Measurements from ENCODE around the gene MAP7. TPM values are rescaled to one million over a fixed set of nuclear protein-coding genes. Genes with fewer than 3 reads are reported as not detected.

The MAP7 gene
- total RNA-seq, 1 donor, result 1.4 TPM

DNA sequence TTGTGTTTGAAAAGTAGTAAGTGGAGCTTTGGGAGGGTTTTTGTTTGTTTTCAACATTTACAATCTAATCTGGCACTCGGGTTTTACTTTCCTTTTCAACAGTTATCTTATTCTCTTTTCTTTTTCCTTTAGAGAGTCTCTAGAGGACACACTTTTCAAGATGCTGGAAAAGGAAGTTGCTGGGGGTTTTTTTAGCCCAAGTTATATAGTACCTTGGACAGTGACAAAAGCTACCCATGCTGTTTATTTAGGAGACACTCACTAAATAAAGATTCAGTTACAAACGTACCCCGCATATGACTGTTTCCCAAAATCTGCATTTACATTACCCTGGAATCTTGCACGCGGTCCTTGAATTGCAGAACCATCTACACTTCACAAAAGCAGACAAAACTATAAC is 78.8 kb downstream of the MAP7 start:
- Histone ChIP-seq H3K79me2 (ENCODE audit: insufficient read depth, low read length) (no peaks in the 10 kb centered on the region), H2AFZ (ENCODE audit: low read length) (no peak overlapping the region), H3K36me3 (ENCODE audit: insufficient read depth, low read length) (no peaks in the 10 kb centered on the region), H3K4me2 (ENCODE audit: insufficient read depth, low read length) (no peak overlapping the region), H3K27me3 (ENCODE audit: insufficient read depth, low read length) (no peaks in the 10 kb centered on the region), H3K9me3 (ENCODE audit: low read depth, low read length) (no peaks in the 10 kb centered on the region), H3K27ac (ENCODE audit: low read depth, low read length) (no peak overlapping the region), H4K20me1 (ENCODE audit: insufficient read depth, low read length) (no peaks in the 10 kb centered on the region), H3K4me3 (ENCODE audit: insufficient read depth, low read length) (no peak overlapping the region), H3K4me1 (ENCODE audit: insufficient read depth, low read length) (no peaks in the 10 kb centered on the region)
- TF ChIP-seq, protein P1, sequence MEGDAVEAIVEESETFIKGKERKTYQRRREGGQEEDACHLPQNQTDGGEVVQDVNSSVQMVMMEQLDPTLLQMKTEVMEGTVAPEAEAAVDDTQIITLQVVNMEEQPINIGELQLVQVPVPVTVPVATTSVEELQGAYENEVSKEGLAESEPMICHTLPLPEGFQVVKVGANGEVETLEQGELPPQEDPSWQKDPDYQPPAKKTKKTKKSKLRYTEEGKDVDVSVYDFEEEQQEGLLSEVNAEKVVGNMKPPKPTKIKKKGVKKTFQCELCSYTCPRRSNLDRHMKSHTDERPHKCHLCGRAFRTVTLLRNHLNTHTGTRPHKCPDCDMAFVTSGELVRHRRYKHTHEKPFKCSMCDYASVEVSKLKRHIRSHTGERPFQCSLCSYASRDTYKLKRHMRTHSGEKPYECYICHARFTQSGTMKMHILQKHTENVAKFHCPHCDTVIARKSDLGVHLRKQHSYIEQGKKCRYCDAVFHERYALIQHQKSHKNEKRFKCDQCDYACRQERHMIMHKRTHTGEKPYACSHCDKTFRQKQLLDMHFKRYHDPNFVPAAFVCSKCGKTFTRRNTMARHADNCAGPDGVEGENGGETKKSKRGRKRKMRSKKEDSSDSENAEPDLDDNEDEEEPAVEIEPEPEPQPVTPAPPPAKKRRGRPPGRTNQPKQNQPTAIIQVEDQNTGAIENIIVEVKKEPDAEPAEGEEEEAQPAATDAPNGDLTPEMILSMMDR (IDR thresholded peaks at IDR 0.05; ENCODE audit: extremely low read depth, low read depth, low read length), result no peak
- DNase-seq (ENCODE audit: insufficient read length, low spot score, missing footprints), result no peak

- H3K27ac ChIP-seq (ENCODE audit: low read depth, low read length), result no peak overlapping the region
- H3K79me2 ChIP-seq (ENCODE audit: insufficient read depth, low read length), result no peaks in the 10 kb centered on the region
- no peaks in the 10 kb centered on the region for H3K4me1 ChIP-seq (ENCODE audit: insufficient read depth, low read length)
- H3K27me3 ChIP-seq (ENCODE audit: insufficient read depth, low read length), result peaks cover 3% of the 10 kb centered on the region
- H2AFZ ChIP-seq (ENCODE audit: low read length), result no peak overlapping the region
- H3K9me3 ChIP-seq (ENCODE audit: low read depth, low read length), result no peaks in the 10 kb centered on the region
- H4K20me1 ChIP-seq (ENCODE audit: insufficient read depth, low read length), result no peaks in the 10 kb centered on the region
- TF ChIP-seq, protein P1 (IDR thresholded peaks at IDR 0.05; ENCODE audit: extremely low read depth, low read depth, low read length), result no peak
- H3K4me2 ChIP-seq (ENCODE audit: insufficient read depth, low read length), result no peak overlapping the region
- no peaks in the 10 kb centered on the region for H3K36me3 ChIP-seq (ENCODE audit: insufficient read depth, low read length)
- no peak overlapping the region for H3K4me3 ChIP-seq (ENCODE audit: insufficient read depth, low read length)
- no peak for DNase-seq (ENCODE audit: insufficient read length, low spot score, missing footprints)
These were observed 80.2 kb downstream of the MAP7 start for GRCh38 chr6:136470044-136470443.

GRCh38 chr6:136469154-136469553 is 81.1 kb downstream of the MAP7 start:
- Histone ChIP-seq H2AFZ (ENCODE audit: low read length) (no peak overlapping the region), H3K79me2 (ENCODE audit: insufficient read depth, low read length) (no peaks in the 10 kb centered on the region), H3K4me3 (ENCODE audit: insufficient read depth, low read length) (no peak overlapping the region), H3K27me3 (ENCODE audit: insufficient read depth, low read length) (peaks cover 3% of the 10 kb centered on the region), H3K4me2 (ENCODE audit: insufficient read depth, low read length) (no peak overlapping the region), H3K36me3 (ENCODE audit: insufficient read depth, low read length) (no peaks in the 10 kb centered on the region), H3K4me1 (ENCODE audit: insufficient read depth, low read length) (no peaks in the 10 kb centered on the region), H3K27ac (ENCODE audit: low read depth, low read length) (no peak overlapping the region), H3K9me3 (ENCODE audit: low read depth, low read length) (no peaks in the 10 kb centered on the region), H4K20me1 (ENCODE audit: insufficient read depth, low read length) (no peaks in the 10 kb centered on the region)
- DNase-seq (ENCODE audit: insufficient read length, low spot score, missing footprints), result no peak
- TF ChIP-seq, protein P1 (IDR thresholded peaks at IDR 0.05; ENCODE audit: extremely low read depth, low read depth, low read length), result no peak

- Histone ChIP-seq H3K27ac (ENCODE audit: low read depth, low read length) (no peak overlapping the region), H3K9me3 (ENCODE audit: low read depth, low read length) (no peaks in the 10 kb centered on the region), H4K20me1 (ENCODE audit: insufficient read depth, low read length) (no peaks in the 10 kb centered on the region), H3K4me3 (ENCODE audit: insufficient read depth, low read length) (no peak overlapping the region), H3K27me3 (ENCODE audit: insufficient read depth, low read length) (peaks cover 3% of the 10 kb centered on the region), H2AFZ (ENCODE audit: low read length) (no peak overlapping the region), H3K4me2 (ENCODE audit: insufficient read depth, low read length) (no peak overlapping the region), H3K36me3 (ENCODE audit: insufficient read depth, low read length) (no peaks in the 10 kb centered on the region), H3K79me2 (ENCODE audit: insufficient read depth, low read length) (no peaks in the 10 kb centered on the region), H3K4me1 (ENCODE audit: insufficient read depth, low read length) (no peaks in the 10 kb centered on the region)
- no peak for DNase-seq (ENCODE audit: insufficient read length, low spot score, missing footprints)
- TF ChIP-seq, protein P1 (IDR thresholded peaks at IDR 0.05; ENCODE audit: extremely low read depth, low read depth, low read length), result no peak
These were observed 81.5 kb downstream of the MAP7 start for GRCh38 chr6:136468711-136469110.

All from osteoblast (primary cell).